HepG2 (cell line): ENCODE results near the gene ASTN2. TPM values are rescaled to one million over a fixed set of nuclear protein-coding genes. Genes with fewer than 3 reads are reported as not detected.

Experiments used
- ATAC-seq: fragments of 200-7000 bp; cut with Tn5 transposase; 3 replicates; pipeline ENCODE4 v1.9.1; 2020; ENCODE audit warnings: mild to moderate bottlenecking, moderate library complexity
- BruUV-seq: library from RNA; stranded (reverse); fragments of 400-500 nt; replicated peaks from 2 replicates; lab custom pipeline; 2021; lab: Mats Ljungman, UMichigan
- CTCF ChIA-PET: fragments of 300-600 bp; formaldehyde crosslinking; extraction: SDS; loops from one replicate; lab custom pipeline; 2021; ENCODE audit warnings: low total read pairs, inconsistent platforms, low intra/inter-chr PET ratio; lab: Yijun Ruan, JAX
- POLR2A ChIA-PET: fragments of 350-600 bp; sonication (Branson Sonifier 250); formaldehyde crosslinking; loops from one replicate; lab custom pipeline; 2020; ENCODE audit warnings: antibody characterized with exemption, inconsistent platforms; lab: Yijun Ruan, JAX
- DNase-seq: peaks from one replicate; pipeline ENCODE4 v3.0.0-alpha.2; 2015; ENCODE audit warnings: low spot score
- FAIRE-seq: peaks from 3 replicates; lab custom pipeline; 2011; peaks lifted over from hg19 to GRCh38; lab: Jason Lieb, UNC
- H2AFZ ChIP-seq: one replicate; pipeline ENCODE4 v1.6.1; 2011; ENCODE audit warnings: low read length, inconsistent platforms
- H3K27ac ChIP-seq: fragments of 300-600 bp; 3 replicates; pipeline ENCODE4 v1.8.0; 2011; ENCODE audit warnings: mixed run types, mild to moderate bottlenecking, mixed read lengths, low read length, inconsistent platforms; ENCODE audit not compliant: insufficient read depth; ENCODE audit errors: extremely low read length
- H3K27me3 ChIP-seq, 2 experiments: fragments of 200-600 bp in 1 of 2; 2 replicates in 1 of 2; 3 replicates in 1 of 2; pipeline versions ENCODE4 v1.6.0 to v1.8.0; 2011; ENCODE audit warnings: low read length in 2 of 2, mild to moderate bottlenecking in 2 of 2, moderate library complexity in 2 of 2, inconsistent platforms in 1 of 2; ENCODE audit not compliant: insufficient read depth in 2 of 2, control insufficient read depth in 1 of 2
- H3K36me3 ChIP-seq, 2 experiments: fragments of 200-600 bp in 1 of 2; replicated peaks in 1 of 2; 2 replicates in 1 of 2; 3 replicates in 1 of 2; pipeline versions ENCODE4 v1.5.1 to v1.8.0; 2011; ENCODE audit warnings: low read length in 2 of 2, inconsistent platforms in 1 of 2; ENCODE audit not compliant: insufficient read depth in 2 of 2, control insufficient read depth in 1 of 2
- H3K4me1 ChIP-seq: 2 replicates; pipeline ENCODE4 v1.5.1; 2012; ENCODE audit warnings: low read length, inconsistent platforms; ENCODE audit not compliant: insufficient read depth
- H3K4me2 ChIP-seq: 2 replicates; pipeline ENCODE4 v1.6.0; 2011; ENCODE audit warnings: low read depth, low read length, inconsistent platforms
- H3K4me3 ChIP-seq, 3 experiments: fragments of 200-600 bp in 1 of 3; sonication (generic), shearing (Covaris generic) in 1 of 3; replicated peaks in 1 of 3; 2 replicates each; pipeline ENCODE4 v1.5.1; 2011 to 2016; ENCODE audit warnings: low read length in 3 of 3, inconsistent platforms in 2 of 3, low read depth in 2 of 3, mild to moderate bottlenecking in 2 of 3, control low read depth in 1 of 3, mixed read lengths in 1 of 3; ENCODE audit not compliant: insufficient read depth in 1 of 3
- H3K79me2 ChIP-seq: one replicate; pipeline ENCODE4 v1.6.1; 2011; ENCODE audit warnings: low read length, inconsistent platforms; ENCODE audit not compliant: insufficient read depth
- H3K9ac ChIP-seq: 2 replicates; pipeline ENCODE4 v1.6.0; 2011; ENCODE audit warnings: mild to moderate bottlenecking, low read depth, low read length, inconsistent platforms; ENCODE audit not compliant: insufficient read depth
- H3K9me3 ChIP-seq: 2 replicates; pipeline ENCODE4 v1.5.1; 2012; ENCODE audit warnings: mild to moderate bottlenecking, low read length
- H4K20me1 ChIP-seq: 2 replicates; pipeline ENCODE4 v1.6.0; 2011; ENCODE audit warnings: inconsistent platforms, mild to moderate bottlenecking, low read length, moderate library complexity; ENCODE audit not compliant: insufficient read depth
- GTF2F1 ChIP-seq: fragments of 150-350 bp; IDR thresholded peaks from 2 replicates; pipeline ENCODE4 v1.6.1; 2014; ENCODE audit warnings: low read length
- NR1H2 ChIP-seq: sonication (generic); formaldehyde crosslinking; IDR thresholded peaks from 2 replicates; pipeline ENCODE4 v1.8.1; 2022; ENCODE audit warnings: low read depth, missing genetic modification reagents, borderline replicate concordance
- ZNF333 ChIP-seq: sonication (generic); formaldehyde crosslinking; IDR thresholded peaks from 2 replicates; pipeline ENCODE4 v1.4.0; 2020; ENCODE audit warnings: mild to moderate bottlenecking, missing genetic modification reagents, borderline replicate concordance
- ZNF841 ChIP-seq: sonication (generic); formaldehyde crosslinking; IDR thresholded peaks from 2 replicates; pipeline ENCODE4 v1.8.1; 2023; ENCODE audit warnings: missing genetic modification reagents, borderline replicate concordance
- WGBS: methylation state at CpG from one replicate; pipeline ENCODE4 v1.1.6; 2017; ENCODE audit warnings: low lambda C conversion rate; 5-methylcytosine and 5-hydroxymethylcytosine counted together
- in situ Hi-C: cut with HindIII; loops from 2 replicates; pipeline ENCODE4 v1.10.0; 2017; ENCODE audit warnings: low pct_unique_long_range_greater_than_20kb; ENCODE audit not compliant: extremely low pct_ligation_motif_present
- intact Hi-C: fragments of 100-400 bp; cut with micrococcal nuclease; formaldehyde crosslinking; loops from one replicate; pipeline ENCODE4 v1.10.0; 2022; ENCODE audit not compliant: unreplicated experiment
- polyA plus RNA-seq, 8 experiments: library from polyadenylated mRNA; depleted of rRNA in 3 of 8; stranded (reverse) in 7 of 8; unstranded in 1 of 8; fragments of >200 nt; fragmentation: Illumina TruSeq in 4 of 8; extraction: Trizol in 4 of 8; gene quantifications; 2 replicates each; pipeline versions ENCODE4 v1.2.1 to v1.2.3, GENCODE V29; 2011 to 2016; ENCODE audit warnings: low read depth in 4 of 8, missing spikeins in 1 of 8, mixed read lengths in 1 of 8; ENCODE audit not compliant: insufficient read depth in 1 of 8
- total RNA-seq, 5 experiments: library from RNA; depleted of rRNA; stranded (reverse); fragments of >200 nt; fragmentation: Illumina TruSeq; extraction: Trizol; gene quantifications; 2 replicates each; pipeline ENCODE4 v1.2.3, GENCODE V29; 2016; ENCODE audit warnings: low read depth in 1 of 5
- TF ChIP-seq, protein P1 (sequence below): fragments of 450-650 bp; IDR thresholded peaks from 2 replicates; pipeline ENCODE4 v1.6.1; 2016
- TF ChIP-seq, protein P2 (sequence below): IDR thresholded peaks from 2 replicates; pipeline ENCODE4 v1.6.1; 2016

The ASTN2 gene
- total and polyA plus RNA-seq, 2 of the 13 experiments (the other 11 are each of a cell fraction or from before 2014, with no cell fraction given) = 5.2 to 13.5 TPM

DNA sequence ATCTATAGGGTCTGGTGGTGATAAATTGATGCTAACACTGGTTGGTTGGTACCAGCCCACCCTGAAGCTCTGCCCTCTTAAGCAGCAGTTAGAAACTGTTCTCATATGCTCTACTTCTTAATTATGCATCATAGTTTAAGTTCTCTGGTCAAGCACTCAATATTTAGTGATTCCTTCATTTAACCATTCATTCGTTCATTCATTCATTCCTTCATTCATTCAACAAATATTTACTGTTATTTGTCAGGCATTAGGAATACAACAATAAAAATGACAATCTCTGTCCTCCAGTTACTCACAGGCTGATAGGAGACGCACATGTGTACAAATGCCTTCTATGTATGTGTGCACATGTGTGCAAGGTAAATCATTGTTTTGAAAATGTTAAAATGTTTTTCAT, 673.1 kb downstream of the ASTN2 start:
- no peak overlapping the region for H3K27ac ChIP-seq
- BruUV-seq = no TSS peak
- no peaks in the 10 kb centered on the region for H3K79me2 ChIP-seq

More for the DNA sequence above, 673.1 kb downstream of the ASTN2 start:
- 2% methylated on average over 2 of the region's 2 CpGs for WGBS
- H2AFZ ChIP-seq = no peak overlapping the region
- intact Hi-C loops = no loop called here
- H4K20me1 ChIP-seq = no peaks in the 10 kb centered on the region
- in situ Hi-C loops = loop anchor here (25.0 kb wide), 1 partner anchor 671 kb away; the partner anchor contains the start of gene ASTN2
- no peak overlapping the region for H3K9ac ChIP-seq
- H3K27me3 ChIP-seq = peaks cover 2 to 3% of the 10 kb centered on the region in 2 experiments; a peak in 1 of 5 replicates
- no peaks in the 10 kb centered on the region for H3K36me3 ChIP-seq
- H3K4me3 ChIP-seq = no peak overlapping the region
- ChIA-PET CTCF (no interaction called here), POLR2A (no interaction called here)
- H3K4me1 ChIP-seq = no peaks in the 10 kb centered on the region
- ATAC-seq (no peak), DNase-seq (no peak), FAIRE-seq (no peak)
- H3K4me2 ChIP-seq = no peak overlapping the region
- TF ChIP-seq, protein P1, sequence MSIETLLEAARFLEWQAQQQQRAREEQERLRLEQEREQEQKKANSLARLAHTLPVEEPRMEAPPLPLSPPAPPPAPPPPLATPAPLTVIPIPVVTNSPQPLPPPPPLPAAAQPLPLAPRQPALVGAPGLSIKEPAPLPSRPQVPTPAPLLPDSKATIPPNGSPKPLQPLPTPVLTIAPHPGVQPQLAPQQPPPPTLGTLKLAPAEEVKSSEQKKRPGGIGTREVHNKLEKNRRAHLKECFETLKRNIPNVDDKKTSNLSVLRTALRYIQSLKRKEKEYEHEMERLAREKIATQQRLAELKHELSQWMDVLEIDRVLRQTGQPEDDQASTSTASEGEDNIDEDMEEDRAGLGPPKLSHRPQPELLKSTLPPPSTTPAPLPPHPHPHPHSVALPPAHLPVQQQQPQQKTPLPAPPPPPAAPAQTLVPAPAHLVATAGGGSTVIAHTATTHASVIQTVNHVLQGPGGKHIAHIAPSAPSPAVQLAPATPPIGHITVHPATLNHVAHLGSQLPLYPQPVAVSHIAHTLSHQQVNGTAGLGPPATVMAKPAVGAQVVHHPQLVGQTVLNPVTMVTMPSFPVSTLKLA = peak; percentile 38
- TF ChIP-seq GTF2F1 = no peak
- TF ChIP-seq NR1H2 (CRISPR knock-in tag) = no peak
- TF ChIP-seq, protein P2, sequence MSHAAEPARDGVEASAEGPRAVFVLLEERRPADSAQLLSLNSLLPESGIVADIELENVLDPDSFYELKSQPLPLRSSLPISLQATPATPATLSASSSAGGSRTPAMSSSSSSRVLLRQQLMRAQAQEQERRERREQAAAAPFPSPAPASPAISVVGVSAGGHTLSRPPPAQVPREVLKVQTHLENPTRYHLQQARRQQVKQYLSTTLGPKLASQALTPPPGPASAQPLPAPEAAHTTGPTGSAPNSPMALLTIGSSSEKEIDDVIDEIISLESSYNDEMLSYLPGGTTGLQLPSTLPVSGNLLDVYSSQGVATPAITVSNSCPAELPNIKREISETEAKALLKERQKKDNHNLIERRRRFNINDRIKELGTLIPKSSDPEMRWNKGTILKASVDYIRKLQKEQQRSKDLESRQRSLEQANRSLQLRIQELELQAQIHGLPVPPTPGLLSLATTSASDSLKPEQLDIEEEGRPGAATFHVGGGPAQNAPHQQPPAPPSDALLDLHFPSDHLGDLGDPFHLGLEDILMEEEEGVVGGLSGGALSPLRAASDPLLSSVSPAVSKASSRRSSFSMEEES (CRISPR knock-in tag) = no peak
- TF ChIP-seq ZNF841 (CRISPR knock-in tag) = no peak
- no peak for TF ChIP-seq ZNF333 (CRISPR knock-in tag)
- H3K9me3 ChIP-seq = no peaks in the 10 kb centered on the region
